ENCODE results near the gene TSPYL1.

DNA sequence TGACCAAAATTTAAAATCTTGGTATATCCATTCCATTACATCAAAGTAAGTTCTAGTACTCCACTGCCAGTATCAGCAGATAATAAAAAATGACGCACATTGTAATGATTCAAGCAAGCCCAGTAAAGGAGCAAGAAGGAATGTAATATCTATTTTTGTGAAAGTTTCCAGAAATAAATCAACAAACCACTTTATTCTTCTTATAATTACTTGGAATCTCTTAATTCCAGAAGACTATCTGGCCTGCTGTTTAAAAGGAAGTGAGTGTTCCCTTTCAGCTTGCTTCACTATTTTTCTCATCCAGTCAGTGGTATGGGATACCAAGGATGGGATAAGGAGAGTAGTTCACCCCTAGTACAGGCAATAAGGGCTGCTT lies 48.8 kb upstream of the TSPYL1 start:
- TF ChIP-seq, protein P1, sequence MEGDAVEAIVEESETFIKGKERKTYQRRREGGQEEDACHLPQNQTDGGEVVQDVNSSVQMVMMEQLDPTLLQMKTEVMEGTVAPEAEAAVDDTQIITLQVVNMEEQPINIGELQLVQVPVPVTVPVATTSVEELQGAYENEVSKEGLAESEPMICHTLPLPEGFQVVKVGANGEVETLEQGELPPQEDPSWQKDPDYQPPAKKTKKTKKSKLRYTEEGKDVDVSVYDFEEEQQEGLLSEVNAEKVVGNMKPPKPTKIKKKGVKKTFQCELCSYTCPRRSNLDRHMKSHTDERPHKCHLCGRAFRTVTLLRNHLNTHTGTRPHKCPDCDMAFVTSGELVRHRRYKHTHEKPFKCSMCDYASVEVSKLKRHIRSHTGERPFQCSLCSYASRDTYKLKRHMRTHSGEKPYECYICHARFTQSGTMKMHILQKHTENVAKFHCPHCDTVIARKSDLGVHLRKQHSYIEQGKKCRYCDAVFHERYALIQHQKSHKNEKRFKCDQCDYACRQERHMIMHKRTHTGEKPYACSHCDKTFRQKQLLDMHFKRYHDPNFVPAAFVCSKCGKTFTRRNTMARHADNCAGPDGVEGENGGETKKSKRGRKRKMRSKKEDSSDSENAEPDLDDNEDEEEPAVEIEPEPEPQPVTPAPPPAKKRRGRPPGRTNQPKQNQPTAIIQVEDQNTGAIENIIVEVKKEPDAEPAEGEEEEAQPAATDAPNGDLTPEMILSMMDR (tag by site-specific recombination; IDR thresholded peaks at IDR 0.05) = no peak
- no peak for TF ChIP-seq ZNF24 (tag by site-specific recombination; IDR thresholded peaks at IDR 0.05)
- TF ChIP-seq, protein P2, sequence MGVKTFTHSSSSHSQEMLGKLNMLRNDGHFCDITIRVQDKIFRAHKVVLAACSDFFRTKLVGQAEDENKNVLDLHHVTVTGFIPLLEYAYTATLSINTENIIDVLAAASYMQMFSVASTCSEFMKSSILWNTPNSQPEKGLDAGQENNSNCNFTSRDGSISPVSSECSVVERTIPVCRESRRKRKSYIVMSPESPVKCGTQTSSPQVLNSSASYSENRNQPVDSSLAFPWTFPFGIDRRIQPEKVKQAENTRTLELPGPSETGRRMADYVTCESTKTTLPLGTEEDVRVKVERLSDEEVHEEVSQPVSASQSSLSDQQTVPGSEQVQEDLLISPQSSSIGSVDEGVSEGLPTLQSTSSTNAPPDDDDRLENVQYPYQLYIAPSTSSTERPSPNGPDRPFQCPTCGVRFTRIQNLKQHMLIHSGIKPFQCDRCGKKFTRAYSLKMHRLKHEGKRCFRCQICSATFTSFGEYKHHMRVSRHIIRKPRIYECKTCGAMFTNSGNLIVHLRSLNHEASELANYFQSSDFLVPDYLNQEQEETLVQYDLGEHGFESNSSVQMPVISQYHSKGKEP (tag by site-specific recombination; IDR thresholded peaks at IDR 0.05) = no peak

Measured in HEK293 (cell line).